Keratinocyte (primary cell): ENCODE results near the gene INPP5E.

Experiments
- CTCF ChIP-seq, 3 experiments: IDR thresholded peaks in 1 of 3; conservative IDR thresholded peaks in 1 of 3; optimal IDR thresholded peaks in 1 of 3; 2 replicates in 2 of 3; 3 replicates in 1 of 3; pipeline versions ENCODE3 to v1.5.1; 2011; ENCODE audit warnings: low read length in 3 of 3, mild to moderate bottlenecking in 3 of 3, moderate library complexity in 2 of 3, control low read depth in 1 of 3, inconsistent platforms in 1 of 3; ENCODE audit not compliant: insufficient read depth in 2 of 3; ENCODE audit errors: extremely low read depth in 1 of 3
- EZH2 ChIP-seq: IDR thresholded peaks from one replicate; pipeline ENCODE4 v1.6.1; 2012; ENCODE audit warnings: inconsistent platforms, mild to moderate bottlenecking, low read length, moderate library complexity

DNA sequence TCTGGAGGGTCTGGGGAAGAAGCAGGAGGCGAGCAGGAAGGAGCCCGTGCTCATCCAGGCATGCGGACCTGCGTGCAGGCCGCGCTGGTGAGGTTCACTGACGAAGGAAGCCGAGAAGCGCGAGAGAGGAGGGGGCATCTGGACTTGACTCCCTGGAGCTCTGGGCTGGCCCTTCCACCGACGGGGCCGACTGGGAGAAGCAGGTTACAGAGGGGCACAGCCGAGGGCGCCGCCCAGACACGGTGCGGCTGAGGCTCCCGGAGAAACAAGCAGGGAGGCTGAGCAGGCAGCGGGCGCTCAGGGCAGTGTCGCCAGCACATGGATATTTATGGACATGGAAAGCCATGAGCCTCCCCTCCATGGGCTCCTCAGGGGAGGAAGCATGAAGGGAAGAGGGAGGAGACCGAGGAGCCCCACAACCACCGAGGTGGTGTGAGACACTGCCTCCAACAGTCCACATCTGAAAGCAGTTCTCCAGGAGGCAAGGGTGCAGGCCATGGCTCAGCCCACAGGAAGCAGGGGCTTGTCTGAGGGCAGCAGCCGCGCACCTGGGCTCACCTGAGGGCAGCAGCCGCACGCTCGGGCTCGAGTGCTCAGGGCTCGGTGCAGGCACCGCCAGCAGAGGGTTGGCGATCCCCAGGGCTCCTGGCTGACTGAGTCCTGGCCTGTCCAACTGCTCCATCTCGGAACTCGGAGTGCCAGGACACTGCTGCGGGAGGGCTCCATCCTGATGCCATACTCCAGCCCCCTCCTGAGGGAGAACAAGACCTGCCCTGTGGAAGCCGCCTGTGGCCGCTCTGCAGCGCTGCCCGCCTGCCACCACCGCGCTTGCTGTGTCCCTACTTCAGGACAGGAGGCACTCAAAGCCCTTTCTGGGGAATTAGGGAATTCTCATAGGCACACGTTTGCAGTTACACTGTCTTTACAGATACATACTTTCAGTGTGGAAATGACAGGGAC, 15.7 kb upstream of the INPP5E start:
- no peak for TF ChIP-seq CTCF (optimal IDR thresholded peaks at IDR 0.05 in 1 of 3, IDR thresholded peaks at IDR 0.05 in 1 of 3, conservative IDR thresholded peaks at IDR 0.05 in 1 of 3; ENCODE audit: extremely low read depth in 1 of 3, insufficient read depth in 2 of 3, low read length in 3 of 3)
- TF ChIP-seq EZH2: no peak
